ENCODE data around the gene CEP19.

DNA sequence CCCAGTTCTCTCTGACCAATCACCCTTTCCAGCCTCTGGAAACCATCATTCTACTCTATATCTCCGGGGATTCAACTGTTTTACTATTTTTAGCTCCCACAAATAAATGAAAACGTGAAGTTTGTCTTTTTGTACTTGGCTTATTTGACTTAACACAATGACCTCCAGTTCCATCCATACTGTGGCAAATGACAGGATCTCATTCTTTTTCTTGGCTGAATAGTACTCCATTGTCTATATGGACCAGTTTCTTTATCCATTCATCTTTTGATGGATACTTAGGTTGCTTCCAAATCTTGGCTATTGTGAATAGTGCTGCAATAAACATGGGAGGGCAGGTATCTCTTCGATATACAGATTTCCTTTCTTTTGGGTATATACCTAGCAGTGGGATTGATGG, 38.4 kb downstream of the CEP19 start:
- TF ChIP-seq POLR2AphosphoS5 (IDR thresholded peaks at IDR 0.05; ENCODE audit: borderline replicate concordance, low read depth, low read length) (no peak), EZH2 (IDR thresholded peaks at IDR 0.05) (no peak), FOXP2 (optimal IDR thresholded peaks at IDR 0.05; ENCODE audit: control extremely low read depth, extremely low read length, insufficient read depth) (no peak)
